Measurements from ENCODE around the gene E2F8.
A peak's percentile ranks its signal among the peaks of the same experiment; 100 is the strongest.
"Not testable (repeated sequence)": the region's sequence is repeated elsewhere in the genome, so short reads cannot be mapped to it uniquely, and the experiment has no call there.

E2F8 gene

DNA sequence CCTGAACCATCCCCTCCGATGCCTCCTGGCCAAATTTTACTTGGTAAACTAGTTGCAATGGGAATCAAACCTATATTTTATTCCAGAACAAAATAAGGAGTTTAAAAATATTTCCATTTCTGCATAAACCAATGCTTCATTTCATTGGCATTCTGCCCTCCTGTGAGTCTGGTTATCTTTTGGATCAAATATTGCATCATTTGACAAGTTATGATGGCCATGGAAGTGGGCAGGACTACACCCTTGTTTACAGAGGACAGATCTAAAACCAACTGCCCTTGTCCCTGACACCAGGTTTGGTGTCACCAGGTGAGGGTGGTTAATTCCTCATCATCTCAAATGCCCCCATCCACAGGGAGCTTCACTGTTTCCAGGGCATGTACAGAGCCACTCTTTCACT lies 28.2 kb upstream of the E2F8 start:
- DNase-seq = no peak
- H3K9me3 Mint-ChIP-seq = peaks cover 7% of the 10 kb centered on the region
- no peaks in the 10 kb centered on the region for H3K4me1 Mint-ChIP-seq
- H3K27ac Mint-ChIP-seq = no peak overlapping the region
- TF ChIP-seq, protein P1, sequence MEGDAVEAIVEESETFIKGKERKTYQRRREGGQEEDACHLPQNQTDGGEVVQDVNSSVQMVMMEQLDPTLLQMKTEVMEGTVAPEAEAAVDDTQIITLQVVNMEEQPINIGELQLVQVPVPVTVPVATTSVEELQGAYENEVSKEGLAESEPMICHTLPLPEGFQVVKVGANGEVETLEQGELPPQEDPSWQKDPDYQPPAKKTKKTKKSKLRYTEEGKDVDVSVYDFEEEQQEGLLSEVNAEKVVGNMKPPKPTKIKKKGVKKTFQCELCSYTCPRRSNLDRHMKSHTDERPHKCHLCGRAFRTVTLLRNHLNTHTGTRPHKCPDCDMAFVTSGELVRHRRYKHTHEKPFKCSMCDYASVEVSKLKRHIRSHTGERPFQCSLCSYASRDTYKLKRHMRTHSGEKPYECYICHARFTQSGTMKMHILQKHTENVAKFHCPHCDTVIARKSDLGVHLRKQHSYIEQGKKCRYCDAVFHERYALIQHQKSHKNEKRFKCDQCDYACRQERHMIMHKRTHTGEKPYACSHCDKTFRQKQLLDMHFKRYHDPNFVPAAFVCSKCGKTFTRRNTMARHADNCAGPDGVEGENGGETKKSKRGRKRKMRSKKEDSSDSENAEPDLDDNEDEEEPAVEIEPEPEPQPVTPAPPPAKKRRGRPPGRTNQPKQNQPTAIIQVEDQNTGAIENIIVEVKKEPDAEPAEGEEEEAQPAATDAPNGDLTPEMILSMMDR (IDR thresholded peaks at IDR 0.05) = no peak
- H3K36me3 Mint-ChIP-seq (ENCODE audit: low read depth) = no peaks in the 10 kb centered on the region
- H3K4me3 Mint-ChIP-seq = no peak overlapping the region
- H3K27me3 Mint-ChIP-seq (ENCODE audit: low read depth, poor library complexity) = peaks cover 7% of the 10 kb centered on the region

DNA sequence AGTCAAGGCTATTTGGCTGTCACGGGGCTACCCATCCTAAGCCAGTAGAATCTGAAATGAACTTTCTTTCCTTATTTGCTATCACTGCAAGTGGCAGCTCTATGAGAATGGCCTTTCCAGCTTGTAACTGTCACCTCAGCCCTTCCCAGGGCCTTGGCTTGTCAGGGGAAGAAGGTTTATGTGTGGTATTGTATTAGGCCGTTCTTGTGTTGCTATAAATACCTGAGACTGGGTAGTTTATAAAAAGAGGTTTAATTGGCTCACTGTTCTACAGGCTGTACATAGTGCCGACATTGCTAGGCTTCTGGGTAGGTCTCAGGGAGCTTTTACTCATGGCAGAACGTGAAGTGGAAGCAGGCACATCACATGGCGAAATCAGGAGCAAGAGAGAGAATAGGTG lies 26.8 kb upstream of the E2F8 start:
- Mint-ChIP-seq H3K36me3 (ENCODE audit: low read depth) (no peaks in the 10 kb centered on the region), H3K4me1 (no peaks in the 10 kb centered on the region), H3K27me3 (ENCODE audit: low read depth, poor library complexity) (peaks cover 7% of the 10 kb centered on the region), H3K4me3 (no peak overlapping the region), H3K9me3 (peaks cover 7% of the 10 kb centered on the region), H3K27ac (no peak overlapping the region)
- TF ChIP-seq, protein P1 (IDR thresholded peaks at IDR 0.05) = no peak
- DNase-seq = no peak

DNA sequence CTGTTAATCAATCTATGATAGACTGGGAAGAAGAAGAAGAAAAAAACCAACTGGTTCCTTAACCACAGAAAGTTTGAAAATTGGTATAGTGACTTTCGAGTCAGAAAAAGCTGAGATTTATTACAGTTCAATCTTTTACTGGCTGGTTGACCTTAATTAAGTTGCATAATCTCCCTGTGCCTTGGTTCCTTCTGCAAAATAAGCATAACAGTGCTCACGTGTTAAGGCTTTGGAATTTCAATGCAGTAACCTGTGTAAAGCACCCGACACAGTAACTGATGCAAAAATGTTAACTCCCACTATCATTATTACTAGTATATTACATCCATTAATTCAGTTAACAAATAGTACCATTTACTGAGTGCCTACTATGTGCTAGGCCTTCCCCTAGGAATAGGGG lies 22.6 kb upstream of the E2F8 start:
- Mint-ChIP-seq H3K9me3 (no peaks in the 10 kb centered on the region), H3K27ac (no peak overlapping the region), H3K4me1 (no peaks in the 10 kb centered on the region), H3K27me3 (ENCODE audit: low read depth, poor library complexity) (no peaks in the 10 kb centered on the region), H3K4me3 (no peak overlapping the region), H3K36me3 (ENCODE audit: low read depth) (no peaks in the 10 kb centered on the region)
- TF ChIP-seq, protein P1 (IDR thresholded peaks at IDR 0.05) = no peak
- no peak for DNase-seq

DNA sequence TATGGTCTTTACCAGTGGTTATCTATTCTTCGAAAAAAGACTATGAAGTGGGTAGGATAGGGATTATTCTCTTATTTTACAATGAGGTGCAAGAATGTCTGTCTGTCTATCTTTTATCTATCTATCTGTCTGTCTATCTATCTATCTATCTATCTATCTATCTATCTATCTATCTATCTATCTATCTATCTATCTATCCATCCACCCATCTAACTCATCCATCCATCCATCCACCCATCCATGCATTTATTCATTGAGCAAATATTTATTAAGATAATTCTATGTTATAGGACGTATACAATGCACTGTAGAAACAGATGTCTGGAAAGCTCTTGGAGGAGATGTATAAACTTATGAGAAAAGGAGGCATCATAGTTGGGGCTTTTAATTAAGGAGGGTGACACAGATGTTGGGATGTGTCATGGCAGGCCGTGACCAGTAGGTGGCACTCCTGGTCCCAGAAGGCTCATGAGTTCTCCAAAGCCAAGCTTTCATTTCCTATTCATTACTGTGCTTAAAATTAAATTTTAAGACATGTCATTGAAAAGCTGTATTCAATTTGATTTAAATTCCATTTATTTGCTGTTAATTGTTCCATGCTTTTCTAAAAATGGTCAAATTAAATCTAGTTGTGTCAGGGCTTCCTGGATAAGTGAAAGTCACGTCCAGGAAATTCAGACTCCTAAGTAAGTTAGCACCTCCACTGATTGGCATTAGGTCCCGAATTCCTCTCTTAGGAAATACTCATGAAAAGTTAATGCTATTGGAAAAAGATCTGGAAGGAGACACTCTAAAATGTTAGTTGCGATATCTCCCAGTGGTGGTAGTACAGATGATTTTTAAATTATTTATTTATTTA lies 19.0 kb upstream of the E2F8 start:
- no peaks in the 10 kb centered on the region for H3K27me3 Mint-ChIP-seq (ENCODE audit: low read depth, poor library complexity)
- peaks cover 7% of the 10 kb centered on the region for H3K36me3 Mint-ChIP-seq (ENCODE audit: low read depth)
- no peak overlapping the region for H3K4me3 Mint-ChIP-seq
- H3K27ac Mint-ChIP-seq = no peak overlapping the region
- TF ChIP-seq, protein P1 (IDR thresholded peaks at IDR 0.05) = peak; percentile 97
- H3K4me1 Mint-ChIP-seq = no peaks in the 10 kb centered on the region
- peaks cover 7% of the 10 kb centered on the region for H3K9me3 Mint-ChIP-seq
- peak; percentile 75 for DNase-seq

DNA sequence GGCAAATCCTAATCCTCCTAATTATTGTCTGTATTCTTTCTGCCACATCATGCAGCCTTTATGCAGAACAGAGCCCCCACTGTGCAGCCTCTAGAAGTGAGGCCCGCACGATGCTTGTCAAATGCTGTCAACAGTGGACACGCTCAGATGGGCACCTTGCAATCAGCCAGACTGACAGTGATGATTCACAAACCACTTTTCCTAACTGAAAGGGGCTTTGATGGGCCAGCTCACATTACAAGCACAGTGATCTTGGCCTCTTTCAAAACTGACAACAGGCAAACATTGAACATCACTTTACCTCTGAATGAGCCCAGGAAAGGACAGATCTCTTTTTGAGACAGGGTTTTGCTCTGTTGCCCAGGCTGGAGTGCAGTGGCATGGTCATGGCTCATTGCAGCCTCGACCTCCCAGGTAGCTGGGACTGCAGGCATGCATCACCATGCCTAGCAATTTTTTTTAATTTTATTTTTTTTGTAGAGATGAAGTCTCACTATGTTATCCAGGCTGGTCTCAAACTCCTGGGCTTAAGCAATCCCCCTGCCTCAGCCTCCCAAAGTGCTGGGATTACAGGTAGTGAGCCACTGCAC lies 18.0 kb upstream of the E2F8 start:
- peaks cover 7% of the 10 kb centered on the region for H3K36me3 Mint-ChIP-seq (ENCODE audit: low read depth)
- H3K9me3 Mint-ChIP-seq = peaks cover 15% of the 10 kb centered on the region
- H3K4me1 Mint-ChIP-seq = no peaks in the 10 kb centered on the region
- TF ChIP-seq, protein P1 (IDR thresholded peaks at IDR 0.05) = no peak
- H3K27ac Mint-ChIP-seq = no peak overlapping the region
- H3K27me3 Mint-ChIP-seq (ENCODE audit: low read depth, poor library complexity) = no peaks in the 10 kb centered on the region
- DNase-seq = no peak
- H3K4me3 Mint-ChIP-seq = no peak overlapping the region

DNA sequence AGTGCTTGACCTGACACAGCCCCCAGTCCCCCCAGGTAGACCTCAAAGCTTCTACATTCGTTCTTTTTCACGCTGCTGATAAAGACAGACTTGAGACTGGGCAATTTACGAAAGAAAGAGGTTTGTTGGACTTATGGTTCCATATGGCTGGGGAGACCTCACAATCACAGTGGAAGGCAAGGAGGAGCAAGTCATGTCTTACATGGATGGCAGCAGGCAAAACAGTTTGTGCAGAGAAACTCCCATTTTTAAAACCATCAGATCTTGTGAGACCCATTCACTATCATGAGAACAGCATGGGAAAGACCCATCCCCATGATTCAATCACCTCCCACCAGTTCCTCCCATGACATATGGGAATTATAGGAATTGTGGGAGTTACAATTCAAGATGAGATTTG lies 13.7 kb upstream of the E2F8 start:
- not testable (repeated sequence) for H3K27ac Mint-ChIP-seq

More for the DNA sequence above, 13.7 kb upstream of the E2F8 start:
- H3K27me3 Mint-ChIP-seq (ENCODE audit: low read depth, poor library complexity); DNase-seq; H3K4me3 Mint-ChIP-seq; H3K4me1 Mint-ChIP-seq: not testable (repeated sequence)
- Mint-ChIP-seq H3K9me3 (peaks cover 26% of the 10 kb centered on the region), H3K36me3 (ENCODE audit: low read depth) (peaks cover 10% of the 10 kb centered on the region)

All from nephron progenitor cell (in vitro differentiated cells).